ENCODE measurements around the gene TPRA1. TPM values are rescaled to one million over a fixed set of nuclear protein-coding genes. Genes with fewer than 3 reads are reported as not detected.

The TPRA1 gene
- total RNA-seq, 1 donor from 2014 or later, result 37.2 TPM

GRCh38 chr3:127585163-127585812 is 5.2 kb downstream of the TPRA1 start:
- no peak overlapping the region for H3K27ac Mint-ChIP-seq
- H3K36me3 Mint-ChIP-seq, result no peaks in the 10 kb centered on the region
- H3K27me3 Mint-ChIP-seq (ENCODE audit: low read depth), result no peaks in the 10 kb centered on the region
- H3K4me1 Mint-ChIP-seq, result peaks cover 16% of the 10 kb centered on the region
- no peak for DNase-seq (ENCODE audit: low spot score in 2 of 2, unreplicated experiment in 2 of 2)
- H3K4me3 Mint-ChIP-seq, result no peak overlapping the region
- TF ChIP-seq CTCF (IDR thresholded peaks at IDR 0.05; ENCODE audit: unreplicated experiment), result no peak
- H3K9me3 Mint-ChIP-seq, result no peaks in the 10 kb centered on the region

GRCh38 chr3:127584734-127585133 is 5.8 kb downstream of the TPRA1 start:
- Mint-ChIP-seq H3K27me3 (ENCODE audit: low read depth) (no peaks in the 10 kb centered on the region), H3K4me1 (peaks cover 16% of the 10 kb centered on the region), H3K36me3 (peaks cover under 1% of the 10 kb centered on the region), H3K27ac (no peak overlapping the region), H3K9me3 (no peaks in the 10 kb centered on the region), H3K4me3 (no peak overlapping the region)
- no peak for TF ChIP-seq CTCF (IDR thresholded peaks at IDR 0.05; ENCODE audit: unreplicated experiment)
- DNase-seq (ENCODE audit: low spot score in 2 of 2, unreplicated experiment in 2 of 2), result no peak

GRCh38 chr3:127580327-127581060 is 10.0 kb downstream of the TPRA1 start:
- no peak overlapping the region for H3K4me3 Mint-ChIP-seq
- peaks cover 4% of the 10 kb centered on the region for H3K36me3 Mint-ChIP-seq
- no peaks in the 10 kb centered on the region for H3K9me3 Mint-ChIP-seq
- DNase-seq (ENCODE audit: low spot score in 2 of 2, unreplicated experiment in 2 of 2), result no peak
- peaks cover 5% of the 10 kb centered on the region for H3K4me1 Mint-ChIP-seq
- no peak for TF ChIP-seq CTCF (IDR thresholded peaks at IDR 0.05; ENCODE audit: unreplicated experiment)
- no peaks in the 10 kb centered on the region for H3K27me3 Mint-ChIP-seq (ENCODE audit: low read depth)
- H3K27ac Mint-ChIP-seq, result no peak overlapping the region

GRCh38 chr3:127578802-127579201 is 11.7 kb downstream of the TPRA1 start:
- H3K4me1 Mint-ChIP-seq, result peaks cover 5% of the 10 kb centered on the region
- TF ChIP-seq CTCF (IDR thresholded peaks at IDR 0.05; ENCODE audit: unreplicated experiment), result no peak
- peaks cover 7% of the 10 kb centered on the region for H3K36me3 Mint-ChIP-seq
- H3K9me3 Mint-ChIP-seq, result no peaks in the 10 kb centered on the region
- H3K27ac Mint-ChIP-seq, result no peak overlapping the region
- H3K4me3 Mint-ChIP-seq, result no peak overlapping the region
- no peak for DNase-seq (ENCODE audit: low spot score in 2 of 2, unreplicated experiment in 2 of 2)
- H3K27me3 Mint-ChIP-seq (ENCODE audit: low read depth), result no peaks in the 10 kb centered on the region

- Mint-ChIP-seq H3K4me1 (peaks cover 5% of the 10 kb centered on the region), H3K4me3 (no peak overlapping the region), H3K9me3 (no peaks in the 10 kb centered on the region), H3K36me3 (peaks cover 7% of the 10 kb centered on the region), H3K27ac (no peak overlapping the region), H3K27me3 (ENCODE audit: low read depth) (no peaks in the 10 kb centered on the region)
- no peak for TF ChIP-seq CTCF (IDR thresholded peaks at IDR 0.05; ENCODE audit: unreplicated experiment)
- no peak for DNase-seq (ENCODE audit: low spot score in 2 of 2, unreplicated experiment in 2 of 2)
Observed at GRCh38 chr3:127578168-127578567, 12.4 kb downstream of the TPRA1 start.
